Measurements from ENCODE around the gene KCNK7.
A peak's percentile ranks its signal among the peaks of the same experiment; 100 is the strongest.

KCNK7 gene

DNA sequence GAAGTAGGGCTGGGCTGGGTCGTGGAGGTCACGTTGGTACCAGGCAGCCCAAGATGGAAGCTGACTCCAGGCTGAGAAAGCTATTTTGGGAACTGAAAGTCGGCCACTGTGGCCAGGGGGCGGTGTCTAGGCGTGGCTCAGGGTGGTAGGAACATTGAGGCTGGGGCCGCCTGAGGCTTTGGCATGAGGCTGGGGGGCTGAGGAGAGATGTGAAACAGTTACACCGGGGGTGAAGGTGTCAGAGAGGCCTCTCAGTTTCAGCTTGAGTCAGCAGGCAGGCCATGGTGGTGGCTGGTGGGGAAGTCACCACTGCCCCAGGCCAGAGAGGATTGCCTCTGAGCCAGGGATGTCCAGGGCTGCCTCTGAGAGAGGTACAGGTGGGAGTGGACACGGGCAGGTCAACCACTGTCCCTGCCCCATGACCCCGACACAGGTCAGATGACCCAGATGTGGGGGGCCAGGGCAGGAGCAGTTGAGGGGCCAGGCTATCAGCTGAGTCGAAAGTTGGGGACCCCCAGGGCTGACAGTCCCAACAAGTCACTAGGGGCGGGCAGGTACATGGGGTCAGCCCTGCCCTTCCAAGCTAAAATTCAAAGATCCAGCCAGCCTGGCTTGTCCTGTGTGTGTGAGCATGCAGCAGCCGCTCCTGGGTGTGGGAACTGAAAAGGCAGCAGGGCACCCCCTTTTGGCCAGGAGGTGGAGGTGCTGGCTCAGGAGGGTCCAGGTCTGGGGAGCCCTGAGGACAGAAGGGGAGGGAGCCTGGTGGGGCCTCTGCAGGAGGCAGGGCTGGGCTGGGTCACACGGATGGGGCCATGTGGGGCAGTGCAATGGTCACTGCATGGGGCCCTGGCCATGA lies 7.2 kb downstream of the KCNK7 start:
- Histone ChIP-seq H3K27me3 (ENCODE audit: insufficient read depth, low read depth) (no peaks in the 10 kb centered on the region), H3K4me2 (peak overlapping the region; percentile 95), H2AFZ (ENCODE audit: low read depth) (no peak overlapping the region), H3K9ac (peak overlapping the region; percentile 71), H3K36me3 (ENCODE audit: insufficient read depth) (no peaks in the 10 kb centered on the region), H3K79me2 (ENCODE audit: insufficient read depth, low read depth) (no peaks in the 10 kb centered on the region; the same call in 1 of the 2 replicates), H3K27ac (peak overlapping the region; percentile 93), H4K20me1 (ENCODE audit: insufficient read depth) (no peaks in the 10 kb centered on the region), H3K4me3 (IDR thresholded peaks at IDR 0.05; ENCODE audit: insufficient read depth, low read depth, low read length) (no peak overlapping the region), H3K4me1 (ENCODE audit: low read depth, poor library complexity, severe bottlenecking) (peaks cover 69% of the 10 kb centered on the region)
- TF ChIP-seq, protein P1, sequence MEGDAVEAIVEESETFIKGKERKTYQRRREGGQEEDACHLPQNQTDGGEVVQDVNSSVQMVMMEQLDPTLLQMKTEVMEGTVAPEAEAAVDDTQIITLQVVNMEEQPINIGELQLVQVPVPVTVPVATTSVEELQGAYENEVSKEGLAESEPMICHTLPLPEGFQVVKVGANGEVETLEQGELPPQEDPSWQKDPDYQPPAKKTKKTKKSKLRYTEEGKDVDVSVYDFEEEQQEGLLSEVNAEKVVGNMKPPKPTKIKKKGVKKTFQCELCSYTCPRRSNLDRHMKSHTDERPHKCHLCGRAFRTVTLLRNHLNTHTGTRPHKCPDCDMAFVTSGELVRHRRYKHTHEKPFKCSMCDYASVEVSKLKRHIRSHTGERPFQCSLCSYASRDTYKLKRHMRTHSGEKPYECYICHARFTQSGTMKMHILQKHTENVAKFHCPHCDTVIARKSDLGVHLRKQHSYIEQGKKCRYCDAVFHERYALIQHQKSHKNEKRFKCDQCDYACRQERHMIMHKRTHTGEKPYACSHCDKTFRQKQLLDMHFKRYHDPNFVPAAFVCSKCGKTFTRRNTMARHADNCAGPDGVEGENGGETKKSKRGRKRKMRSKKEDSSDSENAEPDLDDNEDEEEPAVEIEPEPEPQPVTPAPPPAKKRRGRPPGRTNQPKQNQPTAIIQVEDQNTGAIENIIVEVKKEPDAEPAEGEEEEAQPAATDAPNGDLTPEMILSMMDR (conservative IDR thresholded peaks at IDR 0.05; ENCODE audit: low read depth, low read length) = peak; percentile 76

GRCh38 chr11:65586676-65587075 lies 8.9 kb downstream of the KCNK7 start:
- peaks cover 72% of the 10 kb centered on the region for H3K4me1 ChIP-seq (ENCODE audit: low read depth, poor library complexity, severe bottlenecking)
- no peaks in the 10 kb centered on the region; the same call in 1 of the 2 replicates for H3K36me3 ChIP-seq (ENCODE audit: insufficient read depth)
- H4K20me1 ChIP-seq (ENCODE audit: insufficient read depth) = no peaks in the 10 kb centered on the region
- H3K27ac ChIP-seq = peak overlapping the region; percentile 93
- H3K4me3 ChIP-seq (IDR thresholded peaks at IDR 0.05; ENCODE audit: insufficient read depth, low read depth, low read length) = no peak overlapping the region
- H3K79me2 ChIP-seq (ENCODE audit: insufficient read depth, low read depth) = no peaks in the 10 kb centered on the region; the same call in 1 of the 2 replicates
- peak overlapping the region; percentile 15; the same call in 1 of the 2 replicates for H3K9ac ChIP-seq
- H3K27me3 ChIP-seq (ENCODE audit: insufficient read depth, low read depth) = no peaks in the 10 kb centered on the region
- no peak overlapping the region for H2AFZ ChIP-seq (ENCODE audit: low read depth)
- TF ChIP-seq, protein P1 (conservative IDR thresholded peaks at IDR 0.05; ENCODE audit: low read depth, low read length) = no peak
- peak overlapping the region; percentile 95 for H3K4me2 ChIP-seq

GRCh38 chr11:65586247-65586630 lies 9.4 kb downstream of the KCNK7 start:
- no peak overlapping the region for H3K9ac ChIP-seq
- no peak overlapping the region for H3K4me3 ChIP-seq (IDR thresholded peaks at IDR 0.05; ENCODE audit: insufficient read depth, low read depth, low read length)
- H3K4me1 ChIP-seq (ENCODE audit: low read depth, poor library complexity, severe bottlenecking) = peaks cover 70% of the 10 kb centered on the region
- no peak overlapping the region for H2AFZ ChIP-seq (ENCODE audit: low read depth)
- no peaks in the 10 kb centered on the region for H3K27me3 ChIP-seq (ENCODE audit: insufficient read depth, low read depth)
- H3K27ac ChIP-seq = peak overlapping the region; percentile 93
- H3K4me2 ChIP-seq = peak overlapping the region; percentile 95
- no peaks in the 10 kb centered on the region; the same call in 1 of the 2 replicates for H3K36me3 ChIP-seq (ENCODE audit: insufficient read depth)
- H3K79me2 ChIP-seq (ENCODE audit: insufficient read depth, low read depth) = no peaks in the 10 kb centered on the region; the same call in 1 of the 2 replicates
- TF ChIP-seq, protein P1 (conservative IDR thresholded peaks at IDR 0.05; ENCODE audit: low read depth, low read length) = no peak
- H4K20me1 ChIP-seq (ENCODE audit: insufficient read depth) = no peaks in the 10 kb centered on the region

DNA sequence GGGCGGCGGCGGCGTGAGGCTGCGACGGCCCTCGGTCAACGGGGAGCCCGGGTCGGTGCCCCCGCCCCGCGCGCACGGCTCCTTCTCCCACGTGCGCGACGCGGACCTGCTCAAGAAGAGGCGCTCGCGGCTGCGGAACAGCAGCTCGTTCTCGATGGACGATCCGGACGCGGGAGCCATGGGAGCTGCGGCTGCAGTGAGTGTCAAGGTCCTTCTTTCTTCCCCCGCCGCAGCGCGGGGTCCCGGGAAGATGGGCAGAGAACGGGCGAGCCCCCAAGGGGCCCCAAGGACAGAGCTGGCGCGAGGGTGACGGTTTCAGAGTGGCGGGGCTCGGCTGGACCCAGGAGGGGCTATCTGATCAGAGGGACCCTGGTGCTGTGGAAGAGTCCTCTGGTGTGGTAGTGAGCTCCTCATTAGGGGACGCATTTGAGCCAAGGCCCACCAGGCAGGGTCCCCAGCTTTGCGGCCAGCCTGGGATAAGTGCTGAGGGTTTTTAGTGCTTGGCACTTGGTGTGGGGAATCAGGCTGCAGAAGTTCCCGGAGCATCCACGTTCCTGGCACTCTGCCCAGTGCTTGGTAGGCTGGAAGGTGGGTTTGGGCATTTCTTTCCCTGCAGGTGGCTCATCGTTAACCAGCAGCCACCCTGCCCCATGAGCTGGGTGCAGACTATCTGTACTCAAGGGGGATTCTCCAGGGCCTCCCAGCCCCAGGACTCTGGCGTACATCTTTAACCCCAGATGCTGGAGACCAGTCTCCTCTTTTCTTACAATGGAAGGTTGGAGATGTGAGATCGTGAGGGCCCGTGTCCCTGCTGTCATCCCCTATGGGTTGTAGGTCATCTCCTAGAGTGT lies 10.0 kb downstream of the KCNK7 start:
- TF ChIP-seq, protein P1 (conservative IDR thresholded peaks at IDR 0.05; ENCODE audit: low read depth, low read length) = no peak
- Histone ChIP-seq H3K4me2 (peak overlapping the region; percentile 95; the same call in 1 of the 2 replicates), H3K36me3 (ENCODE audit: insufficient read depth) (no peaks in the 10 kb centered on the region; the same call in 1 of the 2 replicates), H3K9ac (no peak overlapping the region), H3K4me1 (ENCODE audit: low read depth, poor library complexity, severe bottlenecking) (peaks cover 64% of the 10 kb centered on the region), H4K20me1 (ENCODE audit: insufficient read depth) (no peaks in the 10 kb centered on the region), H3K79me2 (ENCODE audit: insufficient read depth, low read depth) (no peaks in the 10 kb centered on the region; the same call in 1 of the 2 replicates), H2AFZ (ENCODE audit: low read depth) (no peak overlapping the region), H3K4me3 (IDR thresholded peaks at IDR 0.05; ENCODE audit: insufficient read depth, low read depth, low read length) (no peak overlapping the region), H3K27ac (peak overlapping the region; percentile 93), H3K27me3 (ENCODE audit: insufficient read depth, low read depth) (no peaks in the 10 kb centered on the region)
